ENCODE data around the gene LACTB.

LACTB gene

DNA sequence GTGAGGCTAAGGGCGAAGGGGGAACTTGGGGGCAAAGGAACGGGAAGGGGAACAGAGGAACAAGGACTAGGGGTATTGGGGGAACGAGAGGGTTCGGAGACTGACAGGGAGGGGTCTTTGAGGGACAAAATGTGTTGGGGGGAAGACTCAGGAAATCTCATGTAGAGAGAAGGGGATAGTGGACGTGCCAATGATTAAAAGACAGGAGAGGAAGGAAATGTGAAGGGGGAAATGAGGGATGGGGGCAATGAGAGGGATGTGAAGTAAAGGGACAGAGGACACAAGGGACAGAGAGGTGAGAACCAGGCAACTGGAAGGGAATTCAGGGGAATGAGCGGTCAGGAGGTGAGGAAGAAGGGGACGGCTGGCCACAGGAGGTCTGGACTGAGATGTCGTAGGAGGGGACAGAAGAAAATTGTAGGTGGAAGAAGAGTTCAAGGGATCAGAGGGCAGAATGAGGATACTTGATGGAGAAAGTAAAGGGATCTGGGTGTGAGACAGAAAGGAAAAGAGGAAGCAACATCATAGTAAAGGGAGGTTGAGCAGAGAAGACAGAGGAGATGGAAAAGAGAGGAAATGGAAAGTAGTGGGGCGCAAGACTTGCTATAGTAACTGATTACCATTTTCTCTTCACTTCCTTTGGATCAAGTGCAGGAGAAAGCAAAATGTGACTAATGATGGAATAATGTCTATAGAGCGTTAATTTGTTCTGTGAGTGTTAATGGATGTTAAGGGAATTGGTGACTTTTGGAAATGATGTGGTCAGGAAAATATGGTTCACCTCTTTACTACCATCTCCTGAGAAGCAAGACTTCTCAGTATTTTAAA, 68.5 kb downstream of the LACTB start:
- H3K4me3 ChIP-seq (ENCODE audit: insufficient read depth, low read length, poor library complexity, severe bottlenecking): peak overlapping the region; percentile 90
- peaks cover 30% of the 10 kb centered on the region for H3F3A ChIP-seq (ENCODE audit: insufficient read depth)
- H3K4me2 ChIP-seq (ENCODE audit: low read depth, low read length, poor library complexity, severe bottlenecking): peak overlapping the region; percentile 96
- H2AFZ ChIP-seq (ENCODE audit: low read depth, low read length, severe bottlenecking): peak overlapping the region; percentile 69
- peaks cover 55% of the 10 kb centered on the region for H3K79me2 ChIP-seq (ENCODE audit: insufficient read depth, low read length)
- no peak for TF ChIP-seq EZH2phosphoT487 (conservative IDR thresholded peaks at IDR 0.05; ENCODE audit: low read length)
- TF ChIP-seq, protein P1, sequence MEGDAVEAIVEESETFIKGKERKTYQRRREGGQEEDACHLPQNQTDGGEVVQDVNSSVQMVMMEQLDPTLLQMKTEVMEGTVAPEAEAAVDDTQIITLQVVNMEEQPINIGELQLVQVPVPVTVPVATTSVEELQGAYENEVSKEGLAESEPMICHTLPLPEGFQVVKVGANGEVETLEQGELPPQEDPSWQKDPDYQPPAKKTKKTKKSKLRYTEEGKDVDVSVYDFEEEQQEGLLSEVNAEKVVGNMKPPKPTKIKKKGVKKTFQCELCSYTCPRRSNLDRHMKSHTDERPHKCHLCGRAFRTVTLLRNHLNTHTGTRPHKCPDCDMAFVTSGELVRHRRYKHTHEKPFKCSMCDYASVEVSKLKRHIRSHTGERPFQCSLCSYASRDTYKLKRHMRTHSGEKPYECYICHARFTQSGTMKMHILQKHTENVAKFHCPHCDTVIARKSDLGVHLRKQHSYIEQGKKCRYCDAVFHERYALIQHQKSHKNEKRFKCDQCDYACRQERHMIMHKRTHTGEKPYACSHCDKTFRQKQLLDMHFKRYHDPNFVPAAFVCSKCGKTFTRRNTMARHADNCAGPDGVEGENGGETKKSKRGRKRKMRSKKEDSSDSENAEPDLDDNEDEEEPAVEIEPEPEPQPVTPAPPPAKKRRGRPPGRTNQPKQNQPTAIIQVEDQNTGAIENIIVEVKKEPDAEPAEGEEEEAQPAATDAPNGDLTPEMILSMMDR (IDR thresholded peaks at IDR 0.05; ENCODE audit: insufficient read depth, low read length, poor library complexity, severe bottlenecking): no peak
- peak overlapping the region; percentile 92 for H3K9ac ChIP-seq (ENCODE audit: low read length)
- no peaks in the 10 kb centered on the region for H3K27me3 ChIP-seq (ENCODE audit: low read length)
- H3K27ac ChIP-seq (ENCODE audit: low read depth, low read length): peak overlapping the region; percentile 97
- no peaks in the 10 kb centered on the region for H3K9me2 ChIP-seq (replicated peaks; ENCODE audit: insufficient read depth, low read length)
- H3K9me3 ChIP-seq (ENCODE audit: insufficient read depth, low read length): no peaks in the 10 kb centered on the region
- H4K20me1 ChIP-seq (ENCODE audit: low read depth, low read length): no peaks in the 10 kb centered on the region
- H3K36me3 ChIP-seq (ENCODE audit: low read length): no peaks in the 10 kb centered on the region

GRCh38 chr15:63190769-63191649, 69.3 kb downstream of the LACTB start:
- Histone ChIP-seq H3K27me3 (ENCODE audit: low read length) (no peaks in the 10 kb centered on the region), H3K4me2 (ENCODE audit: low read depth, low read length, poor library complexity, severe bottlenecking) (peak overlapping the region; percentile 96), H3K9me3 (ENCODE audit: insufficient read depth, low read length) (no peaks in the 10 kb centered on the region), H3K9me2 (replicated peaks; ENCODE audit: insufficient read depth, low read length) (no peaks in the 10 kb centered on the region), H3K27ac (ENCODE audit: low read depth, low read length) (peak overlapping the region; percentile 97), H3K9ac (ENCODE audit: low read length) (peak overlapping the region; percentile 92), H2AFZ (ENCODE audit: low read depth, low read length, severe bottlenecking) (no peak overlapping the region), H3F3A (ENCODE audit: insufficient read depth) (peaks cover 30% of the 10 kb centered on the region), H3K36me3 (ENCODE audit: low read length) (no peaks in the 10 kb centered on the region), H3K4me3 (ENCODE audit: insufficient read depth, low read length, poor library complexity, severe bottlenecking) (peak overlapping the region; percentile 90), H4K20me1 (ENCODE audit: low read depth, low read length) (no peaks in the 10 kb centered on the region), H3K79me2 (ENCODE audit: insufficient read depth, low read length) (peaks cover 64% of the 10 kb centered on the region)
- TF ChIP-seq, protein P1 (IDR thresholded peaks at IDR 0.05; ENCODE audit: insufficient read depth, low read length, poor library complexity, severe bottlenecking): no peak
- no peak for TF ChIP-seq EZH2phosphoT487 (conservative IDR thresholded peaks at IDR 0.05; ENCODE audit: low read length)

Measured in SU-DHL-6 (cell line).